Measurements from ENCODE around the gene YTHDF1.
A peak's percentile ranks its signal among the peaks of the same experiment; 100 is the strongest.
"Not testable (repeated sequence)": the region's sequence is repeated elsewhere in the genome, so short reads cannot be mapped to it uniquely, and the experiment has no call there.

The YTHDF1 gene

GRCh38 chr20:63216041-63216848 is at the start of gene YTHDF1:
Gene YTHDF1 (minus strand): TSS chr20:63216131. CDS start chr20:63215892, 239 bp downstream.
- DNase-seq (ENCODE audit: low spot score): peak; percentile 97

GRCh38 chr20:63264519-63264918 is 48.6 kb upstream of the YTHDF1 start:
- DNase-seq (ENCODE audit: low spot score): no peak

- no peak for DNase-seq (ENCODE audit: low spot score)
These were observed 48.1 kb upstream of the YTHDF1 start for GRCh38 chr20:63264000-63264399.

GRCh38 chr20:63262836-63263235 is 46.9 kb upstream of the YTHDF1 start:
- DNase-seq (ENCODE audit: low spot score): no peak

GRCh38 chr20:63261795-63262528 is 46.0 kb upstream of the YTHDF1 start:
- DNase-seq (ENCODE audit: low spot score): no peak

GRCh38 chr20:63261060-63261794 is 45.3 kb upstream of the YTHDF1 start:
- no peak for DNase-seq (ENCODE audit: low spot score)

GRCh38 chr20:63260521-63260920 is 44.6 kb upstream of the YTHDF1 start:
- DNase-seq (ENCODE audit: low spot score): no peak

- DNase-seq (ENCODE audit: low spot score): no peak
These were observed 44.0 kb upstream of the YTHDF1 start for GRCh38 chr20:63259734-63260460.

- DNase-seq (ENCODE audit: low spot score): no peak
These were observed 42.9 kb upstream of the YTHDF1 start for GRCh38 chr20:63258781-63259180.

GRCh38 chr20:63257629-63258028 is 41.7 kb upstream of the YTHDF1 start:
- no peak for DNase-seq (ENCODE audit: low spot score)

- DNase-seq (ENCODE audit: low spot score): no peak
These were observed 41.0 kb upstream of the YTHDF1 start for GRCh38 chr20:63256954-63257353.

- no peak for DNase-seq (ENCODE audit: low spot score)
These were observed 40.2 kb upstream of the YTHDF1 start for GRCh38 chr20:63255931-63256704.

- no peak for DNase-seq (ENCODE audit: low spot score)
These were observed 38.9 kb upstream of the YTHDF1 start for GRCh38 chr20:63254606-63255384.

- no peak for DNase-seq (ENCODE audit: low spot score)
These were observed 38.3 kb upstream of the YTHDF1 start, which contains the start of gene NKAIN4 for GRCh38 chr20:63254232-63254605. Gene NKAIN4 (minus strand): TSS chr20:63254463. CDS start chr20:63254450, 13 bp downstream.

- DNase-seq (ENCODE audit: low spot score): no peak
These were observed 37.7 kb upstream of the YTHDF1 start for GRCh38 chr20:63253438-63254231.

- no peak for DNase-seq (ENCODE audit: low spot score)
These were observed 37.1 kb upstream of the YTHDF1 start for GRCh38 chr20:63253065-63253437.

GRCh38 chr20:63252284-63252711 is 36.4 kb upstream of the YTHDF1 start:
- no peak for DNase-seq (ENCODE audit: low spot score)

- not testable (repeated sequence) for DNase-seq (ENCODE audit: low spot score)
These were observed 35.4 kb upstream of the YTHDF1 start for GRCh38 chr20:63251350-63251749.

GRCh38 chr20:63249891-63250290 is 34.0 kb upstream of the YTHDF1 start:
- no peak for DNase-seq (ENCODE audit: low spot score)

All from LoVo (cell line).